Right renal cortex interstitium (tissue), 3 donors: Measurements from ENCODE around the gene SSBP4. TPM values are rescaled to one million over a fixed set of nuclear protein-coding genes. Genes with fewer than 3 reads are reported as not detected.

Source experiments
- DNase-seq, 3 donors: peaks; one replicate each; pipeline ENCODE4 v3.0.0-alpha.2; 2013; ENCODE audit warnings: low read depth in 3 of 3, low spot score in 2 of 3
- polyA plus RNA-seq, 3 donors: library from polyadenylated mRNA; unstranded; fragments of 120-200 nt; gene quantifications; one replicate each; pipeline ENCODE4 v1.2.1, GENCODE V29; 2013; ENCODE audit not compliant: insufficient read length in 3 of 3

SSBP4 gene
- polyA plus RNA-seq, 3 donors, result 51.1 to 65.2 (median 61.6) TPM

- DNase-seq, result no peak
Observed at GRCh38 chr19:18441804-18442788, 22.9 kb downstream of the SSBP4 start.

- DNase-seq, result no peak
Observed at GRCh38 chr19:18442941-18443340, 23.7 kb downstream of the SSBP4 start.

DNA sequence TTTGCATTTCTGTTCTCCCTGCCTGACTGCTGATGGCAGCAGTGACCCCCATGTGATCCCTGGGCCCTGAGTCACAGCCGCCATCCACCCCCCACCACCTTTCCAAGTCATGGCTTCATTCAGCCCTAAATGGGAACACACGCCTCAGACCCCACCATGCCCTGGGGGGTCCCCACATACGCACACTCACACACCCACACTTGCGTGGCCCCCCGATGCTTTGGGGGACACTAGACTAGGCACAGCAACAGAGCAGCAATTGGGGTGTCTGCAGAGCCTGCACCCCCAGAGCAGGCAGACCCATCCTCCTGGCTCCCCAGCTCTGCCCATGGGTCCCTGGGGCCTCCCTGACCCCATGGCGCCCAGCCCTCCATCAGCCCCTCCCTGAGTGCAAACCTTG, 24.2 kb downstream of the SSBP4 start:
- DNase-seq, result no peak

DNA sequence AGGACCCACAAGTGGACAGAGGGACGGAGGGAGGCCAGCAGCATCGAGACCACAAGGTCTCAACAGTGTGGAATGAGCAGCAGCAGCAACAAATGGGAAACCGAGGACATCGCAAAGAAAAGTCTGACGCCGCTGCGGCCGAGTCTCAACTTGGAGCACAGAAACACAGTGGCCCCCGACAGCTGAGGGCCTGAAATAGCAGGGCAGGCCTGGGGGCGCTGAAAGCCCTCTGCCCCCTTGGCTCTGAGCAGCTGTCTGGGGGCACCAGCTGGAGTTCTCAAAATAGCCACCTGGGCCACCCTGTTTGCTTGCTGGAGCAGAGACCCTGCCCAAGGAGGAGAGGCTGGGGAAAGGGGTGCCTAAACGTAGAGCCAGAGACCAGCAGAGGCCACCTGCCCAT, 24.6 kb downstream of the SSBP4 start:
- DNase-seq, result no peak

GRCh38 chr19:18444513-18444912, 25.3 kb downstream of the SSBP4 start:
- DNase-seq, result no peak

- no peak for DNase-seq
Observed at GRCh38 chr19:18445262-18445948, 26.2 kb downstream of the SSBP4 start.

GRCh38 chr19:18446145-18446810, 27.1 kb downstream of the SSBP4 start:
- DNase-seq, result no peak

DNA sequence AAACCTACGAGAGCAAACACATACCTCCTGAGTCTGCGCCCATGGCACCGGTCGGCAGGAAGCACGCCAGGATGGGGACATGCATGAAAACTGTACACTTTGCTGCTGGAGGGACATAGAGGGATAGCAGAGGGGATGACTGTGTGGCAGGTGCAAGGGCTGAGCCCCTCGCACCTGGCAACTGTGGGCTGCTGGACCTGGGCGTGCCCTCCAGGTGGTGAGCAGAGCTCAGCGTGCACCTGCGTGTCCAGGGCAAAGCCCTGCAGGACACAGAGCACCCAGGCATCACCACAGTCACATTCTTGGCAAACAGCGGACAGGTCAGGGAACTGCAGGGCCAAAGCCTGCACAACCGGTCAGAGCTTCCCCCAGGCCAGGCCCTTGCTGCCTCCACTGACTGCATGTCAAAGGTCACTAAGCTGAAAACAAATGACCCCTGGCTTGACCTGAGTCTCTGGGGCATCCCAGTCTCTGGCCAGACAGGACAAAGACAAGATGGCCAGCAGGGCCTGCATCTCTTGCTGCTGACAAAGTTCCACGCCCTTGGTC, 27.7 kb downstream of the SSBP4 start:
- DNase-seq, result no peak

GRCh38 chr19:18449552-18449951, 30.4 kb downstream of the SSBP4 start:
- no peak for DNase-seq

DNA sequence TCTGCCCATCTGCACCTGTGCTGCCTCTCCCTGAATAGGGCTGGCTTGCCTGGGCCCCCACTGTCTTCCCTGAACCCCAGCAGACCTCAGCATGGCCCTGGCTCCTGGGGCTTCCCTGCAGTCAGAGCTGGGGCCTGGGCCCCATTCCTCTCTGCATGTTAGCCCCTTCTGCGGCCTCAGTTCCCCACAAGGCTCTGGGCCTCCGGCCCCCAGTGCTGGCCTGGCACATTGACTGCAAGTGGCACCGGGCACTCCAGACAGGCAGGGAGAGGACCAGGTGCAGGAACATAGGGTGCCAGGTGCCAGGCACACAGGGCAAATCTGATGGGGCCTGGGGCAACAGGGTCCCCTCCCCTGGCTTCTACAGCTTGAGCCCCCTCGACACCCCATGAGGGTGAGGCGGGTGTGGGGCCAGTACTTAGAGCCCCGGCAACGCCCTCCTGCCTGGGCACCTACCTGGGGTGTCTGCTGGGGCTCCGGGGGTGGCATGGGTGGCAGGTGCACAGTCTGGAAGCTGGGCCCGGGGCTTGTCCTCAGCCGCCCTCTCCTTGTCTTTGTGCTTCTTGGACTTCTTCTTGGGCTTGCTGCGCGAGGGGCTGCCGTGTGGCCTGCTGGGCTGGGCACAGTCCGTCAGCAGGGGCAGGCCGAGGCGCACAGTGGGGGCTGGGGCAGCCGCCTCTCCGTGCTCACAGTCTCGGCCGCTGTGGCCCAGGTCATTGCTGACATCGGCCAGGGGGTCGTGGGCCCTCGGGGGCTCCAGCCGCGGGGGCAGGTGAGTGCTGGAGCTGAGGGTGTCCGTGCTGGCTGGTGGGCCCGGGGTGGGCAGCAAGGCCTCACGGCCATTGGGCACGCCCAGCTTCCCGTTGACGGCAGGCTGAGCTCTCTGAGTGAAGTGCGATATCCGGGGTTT, 31.1 kb downstream of the SSBP4 start:
- no peak for DNase-seq

GRCh38 chr19:18450931-18451836, 32.0 kb downstream of the SSBP4 start:
- no peak for DNase-seq

- DNase-seq, result no peak
Observed at GRCh38 chr19:18452386-18452785, 33.2 kb downstream of the SSBP4 start.

DNA sequence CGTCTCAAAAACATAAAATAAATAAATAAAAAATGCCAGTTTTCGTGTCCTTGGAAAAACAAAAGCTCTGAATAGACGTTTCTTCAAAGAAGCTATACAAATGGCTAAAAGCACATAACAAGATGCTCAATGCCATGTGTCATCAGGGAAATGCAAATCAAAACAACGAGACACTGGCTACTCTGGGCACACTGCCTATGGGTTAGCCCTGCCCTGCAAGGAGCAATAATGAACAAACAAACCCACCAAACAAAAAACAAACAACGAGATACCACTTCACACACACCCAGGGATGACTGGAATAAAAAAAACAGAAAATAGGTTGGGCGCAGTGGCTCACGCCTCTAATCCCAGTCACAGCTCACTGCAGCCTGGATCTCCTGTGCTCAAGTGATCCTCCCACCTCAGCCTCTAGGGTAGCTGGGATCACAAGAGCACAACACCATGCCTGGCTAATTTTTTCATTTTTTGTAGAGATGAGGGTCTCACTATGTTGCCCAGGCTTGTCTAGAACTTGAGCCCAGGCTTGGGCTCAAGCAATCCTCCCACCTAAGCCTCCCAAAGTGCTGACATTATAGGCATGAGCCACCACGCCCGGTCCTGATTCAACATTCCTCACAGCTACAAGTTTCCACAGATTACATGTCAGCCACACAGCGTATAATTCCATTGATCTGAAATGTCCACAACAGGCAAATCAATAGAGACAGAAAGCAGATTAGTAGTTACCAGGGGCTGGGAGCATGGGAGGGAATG, 34.2 kb downstream of the SSBP4 start:
- DNase-seq, result no peak

GRCh38 chr19:18456279-18456678, 37.1 kb downstream of the SSBP4 start:
- DNase-seq, result no peak

DNA sequence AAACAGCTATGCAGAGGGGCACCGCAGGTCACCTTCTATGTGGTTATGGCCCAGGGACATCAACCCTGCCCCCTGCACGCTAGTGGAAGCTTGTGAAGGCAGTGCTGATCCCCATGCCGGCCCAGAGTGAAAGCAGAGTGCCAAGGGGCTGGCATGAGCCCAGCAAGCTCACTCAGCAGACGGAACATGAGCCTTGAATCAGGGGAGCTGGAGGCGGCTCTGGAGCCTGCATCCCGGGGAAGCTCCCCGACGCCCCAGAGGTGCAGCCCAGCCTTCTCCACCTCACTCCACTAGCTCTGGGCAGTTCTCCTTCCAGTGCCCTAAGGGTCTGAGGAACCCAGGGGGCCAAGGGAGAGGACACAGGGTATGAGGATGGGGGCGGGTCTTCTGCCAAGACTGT, 37.8 kb downstream of the SSBP4 start:
- no peak for DNase-seq

DNA sequence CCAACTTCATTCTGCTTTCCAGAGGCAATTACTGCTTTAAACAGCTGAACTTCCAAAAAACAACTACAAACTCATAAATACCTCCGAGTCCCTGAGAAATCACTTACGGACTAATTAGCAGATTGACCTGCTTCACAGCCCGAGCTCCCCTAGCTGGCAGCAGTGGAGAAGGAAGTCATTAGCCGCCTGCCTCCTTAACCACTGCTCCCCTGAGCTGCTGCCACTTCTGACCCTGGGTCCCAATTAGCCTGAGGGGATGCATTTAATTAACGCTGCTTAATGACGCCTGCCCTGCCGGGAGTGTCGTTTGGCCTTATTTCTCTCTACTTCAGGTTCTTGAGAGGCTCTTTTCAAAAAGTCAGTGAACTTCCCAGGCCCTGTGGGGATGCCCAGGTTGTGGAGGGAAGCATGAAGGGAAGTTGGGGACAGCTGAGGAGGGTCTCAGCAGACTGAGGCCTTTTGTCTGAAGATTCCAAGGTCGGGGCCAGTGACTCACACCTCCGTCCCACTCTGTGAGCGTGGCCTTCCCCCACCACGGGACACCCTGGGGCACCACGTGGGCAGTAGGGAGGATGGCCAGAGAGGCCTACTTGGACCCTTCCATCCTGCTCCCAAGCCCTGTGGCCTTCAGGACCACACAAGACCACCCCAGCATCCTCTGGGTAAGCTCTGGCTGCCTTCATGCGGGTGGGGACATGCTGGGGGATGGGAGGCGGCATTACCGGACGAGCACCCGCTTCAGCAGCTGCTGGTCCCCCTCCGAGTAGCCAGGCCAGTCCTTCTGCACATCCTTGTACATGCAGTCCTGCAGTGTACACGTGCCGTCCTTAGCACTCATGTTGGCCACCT, 38.5 kb downstream of the SSBP4 start:
- no peak for DNase-seq

DNA sequence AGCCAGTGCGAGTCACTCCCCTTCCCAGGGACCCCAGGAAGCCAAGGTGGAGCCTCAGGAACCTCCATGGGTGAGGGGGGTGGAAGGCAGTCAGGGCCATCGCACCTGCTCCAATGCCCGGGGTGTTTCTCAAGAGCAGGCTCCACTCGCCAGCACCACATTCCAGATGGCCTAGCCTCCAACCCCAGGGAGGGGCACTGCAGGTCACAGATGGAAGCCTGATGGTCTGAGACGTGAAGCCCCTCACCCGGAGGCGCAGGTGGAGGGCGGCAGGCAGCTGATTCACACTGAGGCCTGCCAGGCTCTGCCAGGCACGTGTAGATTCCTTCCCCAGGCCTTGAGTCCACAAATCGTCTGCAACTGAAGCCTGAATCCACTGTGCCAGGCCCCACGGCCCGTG, 41.7 kb downstream of the SSBP4 start:
- no peak for DNase-seq
